Esophagus muscularis mucosa (tissue), 4 donors: ENCODE data around the gene RECK. TPM values are rescaled to one million over a fixed set of nuclear protein-coding genes. Genes with fewer than 3 reads are reported as not detected.

ENCODE experiments used
- DNase-seq: peaks from one replicate; pipeline ENCODE4 v3.0.0-alpha.2; 2017; ENCODE audit errors: extremely low spot score
- H3K27ac ChIP-seq, 4 donors: fragments of 200-600 bp; sonication (generic); replicated peaks in 1 of 4; 1 replicate in 3 of 4; 2 replicates in 1 of 4; pipeline ENCODE4 v1.5.1; 2016 to 2019; ENCODE audit warnings: mild to moderate bottlenecking in 1 of 4
- H3K27me3 ChIP-seq, 4 donors: fragments of 200-600 bp; sonication (generic); one replicate each; pipeline versions ENCODE4 v1.5.1 to v1.6.0; 2016 to 2019
- H3K36me3 ChIP-seq, 4 donors: fragments of 200-600 bp; sonication (generic); one replicate each; pipeline ENCODE4 v1.5.1; 2016 to 2019
- H3K4me1 ChIP-seq, 4 donors: fragments of 200-600 bp; sonication (generic); one replicate each; pipeline ENCODE4 v1.5.1; 2016 to 2019
- H3K4me3 ChIP-seq, 4 donors: fragments of 200-600 bp; sonication (generic); 1 replicate in 2 of 4; 2 replicates in 2 of 4; pipeline ENCODE4 v1.5.1; 2016 to 2019; ENCODE audit warnings: mild to moderate bottlenecking in 4 of 4, moderate library complexity in 1 of 4
- H3K9me3 ChIP-seq, 4 donors: fragments of 200-600 bp; sonication (generic); 1 replicate in 3 of 4; 2 replicates in 1 of 4; pipeline ENCODE4 v1.5.1; 2016 to 2019
- EP300 ChIP-seq: sonication (generic); formaldehyde crosslinking; IDR thresholded peaks from one replicate; pipeline ENCODE4 v1.6.1; 2017; ENCODE audit warnings: antibody characterized with exemption
- POLR2A ChIP-seq: fragments of 450-650 bp; IDR thresholded peaks from one replicate; pipeline ENCODE4 v1.6.1; 2017; ENCODE audit warnings: antibody characterized with exemption, moderate library complexity, mild to moderate bottlenecking, low read depth
- POLR2AphosphoS5 ChIP-seq, 2 donors: sonication (generic); formaldehyde crosslinking; IDR thresholded peaks; one replicate each; pipeline ENCODE4 v1.6.1; 2017; ENCODE audit warnings: antibody characterized with exemption in 2 of 2
- WGBS: methylation state at CpG from one replicate; pipeline ENCODE4 v1.1.5; 2018; 5-methylcytosine and 5-hydroxymethylcytosine counted together
- intact Hi-C: fragments of 100-400 bp; cut with DNase I; formaldehyde crosslinking; loops from one replicate; pipeline ENCODE4 v1.15.1; 2023
- total RNA-seq, 4 donors: library from RNA; depleted of rRNA; stranded (reverse); fragments of >200 nt; gene quantifications; one replicate each; pipeline versions ENCODE4 v1.1.0 to v1.2.1, GENCODE V29; 2016
- TF ChIP-seq, protein P1 (sequence below), 3 experiments: fragments of 200-600 bp in 2 of 3; fragments of 450-650 bp in 1 of 3; sonication (generic) in 2 of 3; IDR thresholded peaks; one replicate each; pipeline ENCODE4 v1.5.1; 2017 to 2019; ENCODE audit warnings: antibody characterized with exemption in 3 of 3, mild to moderate bottlenecking in 2 of 3, moderate library complexity in 1 of 3

Gene RECK
- total RNA-seq, 4 donors from 2014 or later = 16.6 to 24.2 (median 19.0) TPM

DNA sequence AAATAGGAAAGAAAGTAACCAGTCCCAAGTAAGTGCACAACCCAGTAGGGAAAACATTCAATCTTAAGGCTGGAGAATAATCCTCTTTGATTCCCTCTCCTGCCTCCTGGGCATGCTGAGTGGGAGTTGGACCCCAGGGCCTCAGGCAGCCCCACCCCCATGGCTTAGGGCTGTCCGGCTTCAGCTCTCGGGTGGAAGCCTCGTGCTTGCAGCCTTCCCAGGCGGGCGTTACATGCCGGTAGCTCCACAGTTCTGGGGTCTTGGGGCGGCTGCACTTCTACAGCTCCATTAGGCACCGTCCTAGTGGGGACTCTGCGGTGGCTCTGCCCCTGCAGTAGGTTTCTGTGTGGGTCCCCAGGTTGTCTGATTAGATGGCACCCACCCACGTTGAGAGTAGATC, 109.9 kb downstream of the RECK start:
- WGBS = 93% methylated on average over 10 of the region's 10 CpGs
- no peak for DNase-seq
- H3K27me3 ChIP-seq = no peaks in the 10 kb centered on the region
- peaks cover 0 to 33% (median 4%) of the 10 kb centered on the region in 4 donors for H3K36me3 ChIP-seq
- intact Hi-C loops = no loop called here
- no peaks in the 10 kb centered on the region for H3K9me3 ChIP-seq
- H3K4me3 ChIP-seq = no peak overlapping the region
- H3K4me1 ChIP-seq = peaks cover 53 to 100% (median 89%) of the 10 kb centered on the region in 4 donors
- H3K27ac ChIP-seq = peak overlapping the region; percentile 76 to 92 (median 86)
- TF ChIP-seq POLR2AphosphoS5 (IDR thresholded peaks at IDR 0.05) = no peak
- no peak for TF ChIP-seq POLR2A
- no peak for TF ChIP-seq EP300
- TF ChIP-seq, protein P1, sequence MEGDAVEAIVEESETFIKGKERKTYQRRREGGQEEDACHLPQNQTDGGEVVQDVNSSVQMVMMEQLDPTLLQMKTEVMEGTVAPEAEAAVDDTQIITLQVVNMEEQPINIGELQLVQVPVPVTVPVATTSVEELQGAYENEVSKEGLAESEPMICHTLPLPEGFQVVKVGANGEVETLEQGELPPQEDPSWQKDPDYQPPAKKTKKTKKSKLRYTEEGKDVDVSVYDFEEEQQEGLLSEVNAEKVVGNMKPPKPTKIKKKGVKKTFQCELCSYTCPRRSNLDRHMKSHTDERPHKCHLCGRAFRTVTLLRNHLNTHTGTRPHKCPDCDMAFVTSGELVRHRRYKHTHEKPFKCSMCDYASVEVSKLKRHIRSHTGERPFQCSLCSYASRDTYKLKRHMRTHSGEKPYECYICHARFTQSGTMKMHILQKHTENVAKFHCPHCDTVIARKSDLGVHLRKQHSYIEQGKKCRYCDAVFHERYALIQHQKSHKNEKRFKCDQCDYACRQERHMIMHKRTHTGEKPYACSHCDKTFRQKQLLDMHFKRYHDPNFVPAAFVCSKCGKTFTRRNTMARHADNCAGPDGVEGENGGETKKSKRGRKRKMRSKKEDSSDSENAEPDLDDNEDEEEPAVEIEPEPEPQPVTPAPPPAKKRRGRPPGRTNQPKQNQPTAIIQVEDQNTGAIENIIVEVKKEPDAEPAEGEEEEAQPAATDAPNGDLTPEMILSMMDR (IDR thresholded peaks at IDR 0.05) = no peak

DNA sequence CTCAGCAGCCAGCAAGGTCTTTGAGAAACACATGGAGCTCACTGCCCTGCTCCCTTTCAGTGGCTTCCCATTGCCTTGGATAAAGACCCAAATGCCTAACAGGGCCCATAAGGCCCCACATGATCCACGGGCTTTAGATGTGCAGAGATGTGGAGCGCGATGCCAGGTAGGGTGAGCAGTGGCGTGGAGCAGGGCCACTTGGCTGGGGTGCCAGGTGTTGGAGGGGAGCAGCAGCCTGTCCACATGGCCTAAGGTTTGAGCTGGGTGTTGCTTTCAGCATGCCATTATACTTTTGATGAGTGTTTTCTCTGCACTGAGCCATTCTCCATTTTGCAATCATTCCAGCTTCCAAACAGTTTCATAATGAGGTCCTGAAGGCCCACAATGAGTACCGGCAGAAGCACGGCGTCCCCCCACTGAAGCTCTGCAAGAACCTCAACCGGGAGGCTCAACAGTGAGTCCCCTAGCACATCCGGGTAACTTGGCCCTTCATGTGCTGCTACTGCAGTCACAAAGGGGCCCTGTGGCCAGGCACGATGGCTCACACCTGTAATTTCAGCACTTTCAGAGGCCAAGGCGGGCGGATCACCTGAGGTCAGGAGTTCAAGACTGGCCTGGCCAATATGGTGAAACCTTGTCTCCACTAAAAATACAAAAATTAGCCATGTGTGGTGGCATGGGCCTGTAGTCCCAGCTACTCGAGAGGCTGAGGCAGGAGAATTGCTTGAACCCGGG, 110.9 kb downstream of the RECK start:
- H3K27ac ChIP-seq = peak overlapping the region; percentile 76 to 92 (median 86)
- intact Hi-C loops = no loop called here
- TF ChIP-seq, protein P1 (IDR thresholded peaks at IDR 0.05) = no peak
- no peak for TF ChIP-seq POLR2A
- no peak for TF ChIP-seq POLR2AphosphoS5 (IDR thresholded peaks at IDR 0.05)
- TF ChIP-seq EP300 = no peak
- H3K27me3 ChIP-seq = no peaks in the 10 kb centered on the region
- H3K4me1 ChIP-seq = peaks cover 46 to 98% (median 88%) of the 10 kb centered on the region in 4 donors
- no peak for DNase-seq
- WGBS = 85% methylated on average over 8 of the region's 14 CpGs
- H3K4me3 ChIP-seq = no peak overlapping the region
- H3K36me3 ChIP-seq = peaks cover 0 to 38% (median 6%) of the 10 kb centered on the region in 4 donors
- no peaks in the 10 kb centered on the region for H3K9me3 ChIP-seq

DNA sequence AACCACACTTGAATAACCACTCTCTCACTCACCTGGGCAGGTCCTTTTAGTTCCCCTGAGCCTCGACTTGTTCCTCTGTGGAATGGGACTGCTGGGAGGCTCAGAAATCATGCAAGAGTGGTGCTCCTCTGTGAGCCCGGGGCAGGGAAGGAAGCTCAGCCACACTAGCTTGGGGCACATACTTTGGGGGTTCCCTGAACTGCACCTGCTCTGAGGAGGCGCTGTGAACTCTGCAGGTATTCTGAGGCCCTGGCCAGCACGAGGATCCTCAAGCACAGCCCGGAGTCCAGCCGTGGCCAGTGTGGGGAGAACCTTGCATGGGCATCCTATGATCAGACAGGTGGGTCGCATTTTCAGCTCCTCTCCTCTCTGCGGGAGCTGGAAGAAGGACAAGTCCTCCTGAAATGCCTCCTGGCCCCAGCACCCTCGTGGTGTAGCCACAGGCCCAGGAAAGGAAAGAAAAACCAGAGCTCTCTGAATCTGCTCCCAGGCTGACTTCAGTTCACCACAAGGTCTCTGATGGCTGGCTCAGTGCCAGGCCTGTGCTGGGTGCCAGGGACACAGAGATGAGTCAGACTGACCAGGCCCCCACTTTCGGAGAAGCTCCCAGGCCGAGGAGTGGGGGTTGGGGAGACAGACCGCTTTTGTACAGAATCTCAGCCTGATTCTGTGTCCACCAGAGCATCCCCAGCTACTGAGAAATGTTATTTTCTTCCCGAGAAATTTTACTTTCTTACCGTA, 111.8 kb downstream of the RECK start:
- Histone ChIP-seq H3K9me3 (no peaks in the 10 kb centered on the region), H3K4me1 (peaks cover 37 to 96% (median 86%) of the 10 kb centered on the region in 4 donors), H3K27ac (peak overlapping the region; percentile 76 to 92 (median 86)), H3K4me3 (peak overlapping the region in 1 of 4 donors; percentile 9), H3K36me3 (peaks cover 0 to 38% (median 6%) of the 10 kb centered on the region in 4 donors), H3K27me3 (no peaks in the 10 kb centered on the region)
- intact Hi-C loops = no loop called here
- TF ChIP-seq EP300 (no peak), POLR2AphosphoS5 (IDR thresholded peaks at IDR 0.05) (peak; percentile 83 to 91)
- peak; percentile 99 for DNase-seq
- WGBS = 28% methylated on average over 7 of the region's 14 CpGs

DNA sequence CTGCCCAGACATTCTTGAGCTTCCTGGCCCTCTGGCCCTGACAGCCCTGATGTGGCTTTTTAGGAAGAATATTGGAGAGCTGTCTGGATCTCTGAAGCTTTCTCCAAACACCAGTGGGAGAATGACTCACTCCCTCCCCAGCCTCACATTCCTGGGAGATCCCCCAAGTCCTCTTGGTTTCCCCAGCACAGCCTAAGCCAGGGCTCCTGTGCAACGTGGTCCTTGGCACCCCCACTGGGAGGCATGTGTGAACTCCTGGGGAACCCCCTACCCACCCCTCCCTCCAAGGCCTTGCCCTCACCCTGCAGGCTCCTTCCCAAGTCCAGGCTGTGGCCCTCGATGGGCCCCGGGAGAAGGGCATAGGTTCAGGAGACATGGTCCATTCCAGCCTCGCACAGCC, 112.5 kb downstream of the RECK start:
- intact Hi-C loops = no loop called here
- H3K27ac ChIP-seq = peak overlapping the region; percentile 76 to 92 (median 86)
- no peak for TF ChIP-seq POLR2AphosphoS5 (IDR thresholded peaks at IDR 0.05)
- TF ChIP-seq EP300 = no peak
- TF ChIP-seq, protein P1 (IDR thresholded peaks at IDR 0.05) = no peak
- TF ChIP-seq POLR2A = no peak

More for the DNA sequence above, 112.5 kb downstream of the RECK start:
- Histone ChIP-seq H3K27me3 (no peaks in the 10 kb centered on the region), H3K4me3 (no peak overlapping the region), H3K36me3 (peaks cover 0 to 38% (median 6%) of the 10 kb centered on the region in 4 donors), H3K4me1 (peaks cover 36 to 96% (median 86%) of the 10 kb centered on the region in 4 donors), H3K9me3 (no peaks in the 10 kb centered on the region)
- 76% methylated on average over 3 of the region's 4 CpGs for WGBS
- DNase-seq = no peak
